HG03439 (cell line): ENCODE results near the gene ITGB5.

Experiments used
- ATAC-seq: cut with Tn5 transposase; IDR thresholded peaks from one replicate; pipeline ENCODE4 v1.9.1; 2021; ENCODE audit warnings: mild to moderate bottlenecking, moderate library complexity; ENCODE audit not compliant: unreplicated experiment

Gene ITGB5

DNA sequence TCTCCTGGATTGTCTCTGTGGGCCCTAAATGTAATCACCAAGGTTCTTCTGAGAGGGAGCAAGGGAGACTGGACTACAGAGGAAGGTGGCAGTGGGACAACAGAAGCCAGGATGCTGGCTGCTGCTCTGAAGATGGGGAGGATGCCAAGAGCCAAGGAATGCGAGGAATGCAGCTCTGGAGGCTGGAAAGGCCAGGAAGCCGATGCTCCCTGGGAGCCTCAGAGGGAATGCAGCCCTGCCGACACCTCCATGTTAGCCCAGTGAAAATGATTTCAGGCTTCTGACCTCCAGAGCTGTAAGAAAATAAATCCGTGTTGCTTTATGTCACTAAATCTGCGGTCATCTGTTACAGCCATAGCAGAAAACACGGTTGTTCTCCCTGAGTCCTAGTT lies 112.8 kb downstream of the ITGB5 start:
- ATAC-seq = no peak

DNA sequence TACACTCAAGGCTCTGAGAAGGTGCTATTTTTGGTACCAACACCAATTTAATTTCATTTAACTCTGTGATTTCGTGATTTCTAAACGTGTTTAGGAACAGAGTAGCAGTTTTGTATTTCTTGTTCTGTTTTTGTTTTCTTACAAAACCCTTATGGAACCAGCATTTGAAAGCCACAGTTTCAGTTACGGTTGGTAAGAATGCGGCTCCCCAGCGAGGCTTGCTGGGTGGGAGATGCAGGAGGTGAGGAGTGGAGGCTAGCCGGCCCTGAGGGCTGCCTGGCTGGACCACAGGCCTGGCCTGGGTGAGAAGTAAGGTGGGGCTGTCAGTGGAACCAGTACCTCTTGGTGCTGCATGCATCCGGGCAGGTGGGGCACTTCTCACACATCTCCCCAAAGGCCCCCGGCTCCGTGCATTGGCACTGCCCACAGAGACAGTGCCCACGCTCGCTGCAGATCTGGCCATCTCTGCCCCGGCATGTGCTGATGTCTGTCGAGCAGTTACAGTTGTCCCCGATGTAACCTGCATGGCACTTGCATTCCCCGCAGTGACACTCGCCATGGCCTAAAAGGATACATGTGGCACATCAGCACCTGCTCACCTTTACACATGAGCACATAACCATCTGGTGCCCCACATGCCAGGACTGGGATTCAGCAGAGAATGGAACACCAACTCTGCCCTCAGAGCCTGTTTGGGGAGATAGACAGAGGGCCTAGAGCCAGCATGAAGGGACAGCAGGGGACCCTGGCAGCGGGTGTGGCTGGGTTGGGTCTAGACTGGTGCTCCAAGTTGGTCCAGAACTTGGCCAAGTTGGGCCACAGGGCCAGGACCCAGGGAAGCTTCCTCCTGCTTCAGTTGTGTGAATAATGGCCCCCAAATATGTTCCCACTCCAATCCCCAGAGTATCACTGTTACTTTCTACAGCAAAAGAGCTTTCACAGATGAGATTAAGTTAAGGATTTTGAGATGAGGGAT lies 113.5 kb downstream of the ITGB5 start:
- no peak for ATAC-seq

GRCh38 chr3:124772081-124772831 lies 114.9 kb downstream of the ITGB5 start:
- no peak for ATAC-seq

DNA sequence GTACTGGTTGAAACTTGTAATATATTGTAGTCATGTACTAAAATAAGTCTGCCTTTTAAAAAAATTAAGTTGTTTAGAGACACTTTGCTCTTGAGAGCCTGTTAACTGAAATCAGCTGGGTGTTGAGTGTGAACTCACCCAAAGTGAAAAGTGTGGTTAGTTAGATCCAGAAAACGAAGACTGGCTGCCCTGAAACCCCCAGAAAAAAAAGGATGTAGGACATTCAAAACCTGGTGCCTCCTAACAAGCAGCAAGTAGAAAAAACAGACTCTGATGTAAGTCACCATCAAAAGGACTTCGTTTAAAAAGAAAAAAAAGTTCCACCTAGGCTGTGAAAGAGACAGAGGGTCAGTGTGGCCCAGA lies 116.1 kb downstream of the ITGB5 start:
- no peak for ATAC-seq

- no peak for ATAC-seq
Measured at GRCh38 chr3:124770336-124771082, 116.7 kb downstream of the ITGB5 start.

DNA sequence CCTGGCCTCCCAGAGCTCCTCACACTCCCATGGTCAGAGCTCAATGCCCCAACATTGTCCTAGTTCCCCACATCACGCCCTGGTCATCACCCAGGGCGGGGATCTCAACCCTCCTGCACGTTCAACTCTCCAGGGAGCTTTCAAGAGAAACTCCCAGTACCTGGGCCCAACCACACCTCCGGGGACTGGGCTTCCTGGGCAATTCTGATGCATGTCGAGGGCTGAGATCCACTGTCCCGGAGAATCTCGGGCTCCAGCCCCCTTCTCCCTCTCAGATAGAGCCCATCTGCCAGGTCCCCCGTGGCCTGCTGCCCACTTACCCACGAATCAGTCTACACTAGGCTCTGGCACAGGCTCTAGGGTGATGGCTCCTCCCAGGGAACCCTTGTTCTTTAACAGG lies 117.7 kb downstream of the ITGB5 start:
- ATAC-seq = no peak

GRCh38 chr3:124768812-124769211 lies 118.4 kb downstream of the ITGB5 start:
- ATAC-seq = peak; percentile 74

DNA sequence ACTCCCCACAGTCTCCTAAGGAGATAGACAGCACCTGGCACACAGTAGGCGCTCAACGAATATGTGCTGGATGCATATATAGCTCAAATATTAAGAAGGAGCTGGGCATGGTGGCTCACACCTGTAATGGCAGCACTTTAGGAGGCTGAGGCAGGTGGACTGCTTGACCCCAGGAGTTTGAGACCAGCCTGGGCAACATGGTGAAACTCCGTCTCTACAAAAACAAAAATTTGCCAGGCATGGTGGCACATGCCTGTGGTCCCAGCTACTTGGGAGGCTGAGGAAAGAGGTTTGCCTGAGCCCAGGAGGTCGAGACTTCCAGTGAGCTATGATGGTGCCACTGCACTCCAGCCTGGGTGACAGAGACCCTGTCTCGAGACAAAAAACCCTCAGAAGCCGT lies 119.5 kb downstream of the ITGB5 start:
- no peak for ATAC-seq

DNA sequence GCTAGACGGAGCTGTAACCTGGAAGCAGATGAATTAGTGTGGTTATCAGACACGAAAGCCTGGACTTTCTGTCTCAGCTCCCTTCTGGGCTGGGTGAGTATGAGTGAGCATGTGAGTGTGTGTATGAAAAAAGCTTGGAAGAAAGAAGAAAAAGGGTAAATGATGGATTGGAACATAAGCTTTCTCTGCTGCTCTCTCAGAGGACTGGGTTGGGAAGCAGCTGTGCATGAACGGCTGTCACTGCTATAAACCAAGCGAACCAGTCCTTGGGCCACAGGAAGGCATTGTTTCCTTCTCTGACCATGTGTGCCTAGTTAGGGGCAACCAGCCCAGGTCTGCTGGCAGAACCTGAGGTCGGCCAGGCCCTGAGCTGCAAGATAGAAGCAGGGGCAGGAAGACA lies 119.9 kb downstream of the ITGB5 start:
- ATAC-seq = no peak

GRCh38 chr3:124766113-124767095 lies 120.8 kb downstream of the ITGB5 start:
- no peak for ATAC-seq

DNA sequence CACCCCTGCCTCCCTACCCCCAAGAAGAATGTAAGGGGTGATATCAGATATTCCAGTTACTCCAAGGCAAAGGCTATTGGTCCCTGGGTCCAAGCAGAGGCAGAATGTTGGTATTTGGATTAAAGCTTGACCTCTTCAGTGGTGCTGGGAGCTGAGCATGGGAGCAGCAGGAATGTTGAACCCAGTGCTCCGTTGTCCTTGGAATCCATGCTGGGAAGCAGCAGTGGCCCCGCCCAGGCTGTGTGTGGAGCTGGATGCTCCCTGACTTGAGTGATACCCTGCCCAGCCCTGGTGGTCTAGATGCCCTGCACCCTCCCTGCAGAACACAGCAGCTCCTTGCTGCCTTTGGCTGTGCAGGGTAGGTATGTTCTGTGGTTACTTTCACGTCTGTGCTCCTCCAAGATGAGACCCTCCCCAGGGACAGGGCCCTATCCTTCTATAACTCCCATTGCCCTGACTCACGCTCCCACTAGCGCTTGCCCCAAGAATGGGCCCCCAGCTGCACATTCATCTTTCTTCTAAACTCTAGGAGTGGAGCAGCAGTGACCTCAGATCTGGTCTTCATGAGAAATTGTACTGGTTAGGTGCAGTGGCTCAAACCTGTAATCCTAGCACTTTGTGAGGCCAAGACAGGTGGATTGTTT lies 121.8 kb downstream of the ITGB5 start:
- no peak for ATAC-seq

- no peak for ATAC-seq
Measured at GRCh38 chr3:124764746-124765145, 122.4 kb downstream of the ITGB5 start.

DNA sequence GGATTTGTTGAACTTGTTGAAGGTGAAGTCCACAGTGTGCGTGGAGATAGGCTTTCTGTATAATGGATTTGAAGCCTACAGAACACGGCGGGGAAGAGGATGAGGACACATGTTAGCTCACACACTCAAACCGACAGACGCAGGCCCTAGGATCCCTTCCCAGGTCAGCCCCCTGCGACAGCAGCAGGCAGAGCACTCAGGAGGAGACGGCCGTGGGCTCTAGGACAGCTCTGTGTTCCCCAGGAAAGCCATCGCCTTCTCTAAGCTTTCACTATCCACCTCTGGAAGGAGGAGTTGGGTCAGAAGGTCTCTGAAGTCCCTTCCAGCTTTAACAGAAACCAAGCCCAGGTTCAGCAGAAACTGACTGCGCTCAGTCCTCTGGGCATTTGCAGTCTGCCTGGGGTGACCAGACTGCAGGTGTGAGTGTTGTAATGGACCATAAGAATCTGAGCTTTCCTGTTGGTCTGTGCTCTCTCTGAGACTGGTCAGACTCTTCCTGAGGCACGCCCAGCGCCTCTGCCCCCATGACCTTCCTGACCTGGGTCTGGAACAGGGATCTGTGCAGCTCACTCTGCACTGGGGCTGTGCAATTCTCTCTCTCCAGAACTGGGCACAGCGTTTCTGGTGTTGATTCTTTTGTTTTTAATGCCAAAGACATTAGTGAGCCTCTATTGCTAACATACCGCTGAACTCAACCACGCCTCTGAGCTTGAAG lies 123.4 kb downstream of the ITGB5 start:
- ATAC-seq = no peak

GRCh38 chr3:124763206-124763605 lies 124.0 kb downstream of the ITGB5 start:
- no peak for ATAC-seq

DNA sequence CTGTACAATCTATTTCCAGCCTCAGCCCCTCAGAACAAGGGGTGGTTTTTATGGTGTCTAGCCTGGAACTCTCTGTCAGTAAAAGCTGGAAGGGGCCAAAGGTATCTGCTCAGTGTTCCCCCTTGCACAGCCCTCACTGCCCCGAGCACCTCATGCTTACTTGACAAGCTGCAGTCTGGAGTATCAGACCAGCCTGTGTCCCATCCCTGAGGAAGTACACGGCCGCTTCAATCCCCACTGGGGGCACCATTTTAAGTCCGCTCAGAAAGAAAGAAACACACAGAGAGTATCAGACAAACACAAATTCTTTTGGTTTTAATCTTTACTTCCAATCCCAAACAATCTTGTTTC lies 124.5 kb downstream of the ITGB5 start:
- ATAC-seq = no peak

DNA sequence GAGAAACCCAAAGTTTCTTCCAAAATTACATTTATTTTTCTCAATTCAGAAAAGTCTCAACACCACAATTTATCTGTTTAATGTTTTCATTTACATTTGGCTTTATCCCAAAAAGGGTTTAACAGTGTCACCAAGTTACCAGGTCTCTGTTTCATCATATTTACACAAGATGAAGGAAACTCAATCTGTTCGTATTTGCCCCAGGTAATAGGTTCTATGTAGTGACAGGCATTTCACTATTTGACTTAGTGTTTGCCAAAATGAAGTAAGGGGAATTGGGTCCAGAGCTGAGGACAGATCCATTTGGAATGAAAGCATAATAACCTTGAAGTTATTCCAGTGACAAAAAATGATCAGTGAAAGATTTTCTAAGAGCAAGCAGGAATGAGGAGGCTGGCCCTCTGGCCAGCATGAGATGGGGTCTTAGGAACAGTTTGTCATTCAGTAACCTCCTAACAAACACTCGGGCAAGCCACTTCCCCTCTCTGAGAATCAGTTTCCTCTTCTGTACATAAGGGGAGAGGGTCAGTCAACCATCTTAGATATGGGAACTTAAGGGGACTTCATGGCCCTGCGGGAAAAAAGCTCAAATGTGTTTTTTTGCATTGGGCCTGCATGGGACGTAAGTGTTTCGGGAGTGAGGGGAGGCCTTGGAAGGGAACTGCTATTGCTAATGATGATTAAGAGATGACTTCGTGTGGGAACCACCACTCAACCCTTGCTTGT lies 125.1 kb downstream of the ITGB5 start:
- no peak for ATAC-seq

- no peak for ATAC-seq
Measured at GRCh38 chr3:124761250-124761796, 125.8 kb downstream of the ITGB5 start.

DNA sequence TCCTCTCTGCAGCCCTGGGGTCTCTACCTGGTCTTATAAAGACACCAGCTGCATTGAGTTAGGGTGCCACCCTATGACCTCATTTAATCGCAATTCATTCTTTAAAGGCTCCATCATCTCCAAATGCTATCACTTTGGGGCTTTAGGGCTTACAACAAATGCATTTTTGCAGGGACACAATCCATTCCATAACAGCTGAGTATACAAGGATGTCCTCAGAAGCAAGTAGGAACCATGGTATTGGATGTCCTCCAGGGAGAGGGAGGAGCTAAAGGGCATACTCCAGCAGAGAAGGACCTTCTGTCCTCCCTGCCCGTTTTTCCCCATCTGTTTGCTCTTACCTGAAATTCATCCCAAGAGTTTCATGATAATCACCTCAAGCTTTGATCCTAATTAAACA lies 126.6 kb downstream of the ITGB5 start:
- ATAC-seq = no peak
